ENCODE results near the gene DNMT3A. TPM values are rescaled to one million over a fixed set of nuclear protein-coding genes. Genes with fewer than 3 reads are reported as not detected.

DNMT3A gene
- total RNA-seq, 1 donor from 2014 or later: 80.2 TPM

DNA sequence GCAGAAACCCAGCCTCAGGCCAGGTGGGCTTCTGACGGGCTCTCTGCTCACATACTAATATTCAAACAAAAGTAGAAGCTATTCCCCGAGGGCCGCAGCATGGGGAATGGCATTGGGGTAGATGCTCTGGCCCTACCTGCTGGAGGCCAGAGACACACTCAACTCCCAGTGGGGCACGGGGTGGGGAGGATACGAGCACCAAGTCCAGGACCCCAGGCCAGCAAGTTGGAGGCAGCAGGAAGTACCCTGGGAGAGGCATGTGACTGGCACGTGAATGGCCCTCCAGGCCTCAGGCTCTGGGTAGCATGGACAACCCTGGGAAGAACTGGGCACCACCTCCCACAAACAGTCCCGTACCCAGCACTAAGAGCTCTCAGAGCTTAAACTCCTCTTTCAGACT is 3.8 kb downstream of the DNMT3A start:
- DNase-seq (ENCODE audit: extremely low spot score, unreplicated experiment): no peak
- no peak overlapping the region for H3K4me3 Mint-ChIP-seq (ENCODE audit: unreplicated experiment)
- H3K36me3 Mint-ChIP-seq (ENCODE audit: unreplicated experiment): peaks cover 3% of the 10 kb centered on the region

DNA sequence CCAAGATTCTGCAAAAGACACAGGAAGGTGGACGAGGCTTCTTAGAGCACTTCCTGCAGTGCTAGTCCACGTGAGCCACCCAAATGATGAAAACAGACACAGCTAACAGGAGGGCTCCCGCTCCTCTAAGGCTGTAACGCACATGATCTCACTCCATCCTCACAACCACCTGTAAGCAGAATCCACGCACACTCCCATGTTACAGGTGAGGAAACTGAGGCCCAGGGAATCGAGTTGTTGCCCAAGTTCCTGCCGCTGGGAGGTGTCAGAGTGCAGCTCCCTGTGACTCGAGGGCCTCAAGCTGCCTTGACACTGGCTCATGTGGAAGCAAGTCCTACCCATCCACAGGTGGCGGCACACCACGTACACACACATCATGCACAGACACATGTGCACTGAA is 4.4 kb downstream of the DNMT3A start:
- no peaks in the 10 kb centered on the region for H3K27me3 Mint-ChIP-seq (ENCODE audit: unreplicated experiment)
- no peak for TF ChIP-seq CTCF (IDR thresholded peaks at IDR 0.05)
- no peak for DNase-seq (ENCODE audit: extremely low spot score, unreplicated experiment)
- no peaks in the 10 kb centered on the region for H3K9me3 Mint-ChIP-seq (ENCODE audit: unreplicated experiment)
- H3K4me3 Mint-ChIP-seq (ENCODE audit: unreplicated experiment): no peak overlapping the region
- H3K4me1 Mint-ChIP-seq (ENCODE audit: unreplicated experiment): peaks cover 39% of the 10 kb centered on the region
- H3K36me3 Mint-ChIP-seq (ENCODE audit: unreplicated experiment): peaks cover 3% of the 10 kb centered on the region
- H3K27ac Mint-ChIP-seq (ENCODE audit: unreplicated experiment): no peak overlapping the region

More for the DNA sequence above, 3.8 kb downstream of the DNMT3A start:
- Mint-ChIP-seq H3K9me3 (ENCODE audit: unreplicated experiment) (no peaks in the 10 kb centered on the region), H3K4me1 (ENCODE audit: unreplicated experiment) (peaks cover 37% of the 10 kb centered on the region), H3K27ac (ENCODE audit: unreplicated experiment) (peak overlapping the region; percentile 34), H3K27me3 (ENCODE audit: unreplicated experiment) (no peaks in the 10 kb centered on the region)
- no peak for TF ChIP-seq CTCF (IDR thresholded peaks at IDR 0.05)

DNA sequence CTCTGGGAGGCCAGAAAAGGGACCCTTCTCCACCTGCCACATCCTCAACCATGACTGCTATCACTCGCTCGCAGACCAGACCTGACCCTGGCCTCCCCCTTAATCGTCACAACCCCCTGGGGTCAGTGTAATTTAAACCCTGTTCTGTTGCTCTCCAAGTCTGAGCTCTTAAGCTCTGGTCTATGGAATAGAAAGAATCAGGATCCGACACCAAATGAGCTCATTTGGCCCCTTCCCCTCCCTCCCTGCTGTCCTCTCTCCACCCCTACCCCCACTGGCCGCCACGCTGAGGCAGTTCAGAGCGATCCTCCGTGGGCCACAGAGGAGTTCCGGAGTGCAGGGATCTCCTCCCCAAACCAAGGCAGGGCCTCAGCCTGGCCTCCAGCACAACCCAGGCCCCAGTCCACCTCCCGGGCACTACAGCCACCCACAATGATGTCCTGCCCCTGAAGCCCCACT is 5.3 kb downstream of the DNMT3A start:
- no peaks in the 10 kb centered on the region for H3K27me3 Mint-ChIP-seq (ENCODE audit: unreplicated experiment)
- peaks cover 48% of the 10 kb centered on the region for H3K4me1 Mint-ChIP-seq (ENCODE audit: unreplicated experiment)
- no peaks in the 10 kb centered on the region for H3K9me3 Mint-ChIP-seq (ENCODE audit: unreplicated experiment)
- TF ChIP-seq CTCF (IDR thresholded peaks at IDR 0.05): no peak
- H3K27ac Mint-ChIP-seq (ENCODE audit: unreplicated experiment): no peak overlapping the region
- H3K4me3 Mint-ChIP-seq (ENCODE audit: unreplicated experiment): no peak overlapping the region
- no peak for DNase-seq (ENCODE audit: extremely low spot score, unreplicated experiment)
- peaks cover 3% of the 10 kb centered on the region for H3K36me3 Mint-ChIP-seq (ENCODE audit: unreplicated experiment)

DNA sequence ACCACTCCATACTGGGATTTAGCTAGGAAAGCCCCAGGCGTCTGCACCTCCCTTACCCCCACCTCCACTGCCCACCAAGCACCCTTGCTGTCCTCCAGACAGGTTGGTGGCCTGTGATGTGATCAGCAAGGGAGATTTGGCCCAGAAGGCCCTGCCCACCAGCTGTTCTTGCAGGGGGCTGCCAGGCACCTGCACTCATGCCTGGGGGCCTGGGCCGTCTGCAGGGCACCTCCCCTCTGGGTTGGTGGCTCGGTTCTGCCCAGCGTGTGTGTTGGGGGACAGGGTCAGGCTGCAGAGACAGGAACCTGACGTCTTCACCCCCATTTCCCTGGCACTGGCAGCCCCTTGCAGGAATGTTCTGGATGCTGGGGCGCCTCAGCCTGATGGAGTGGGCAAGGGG is 5.8 kb downstream of the DNMT3A start:
- H3K27me3 Mint-ChIP-seq (ENCODE audit: unreplicated experiment): no peaks in the 10 kb centered on the region
- DNase-seq (ENCODE audit: extremely low spot score, unreplicated experiment): no peak
- H3K4me1 Mint-ChIP-seq (ENCODE audit: unreplicated experiment): peaks cover 50% of the 10 kb centered on the region
- H3K9me3 Mint-ChIP-seq (ENCODE audit: unreplicated experiment): no peaks in the 10 kb centered on the region
- H3K36me3 Mint-ChIP-seq (ENCODE audit: unreplicated experiment): peaks cover 7% of the 10 kb centered on the region
- H3K27ac Mint-ChIP-seq (ENCODE audit: unreplicated experiment): no peak overlapping the region
- H3K4me3 Mint-ChIP-seq (ENCODE audit: unreplicated experiment): no peak overlapping the region
- TF ChIP-seq CTCF (IDR thresholded peaks at IDR 0.05): no peak

- DNase-seq (ENCODE audit: extremely low spot score, unreplicated experiment): no peak
- no peak overlapping the region for H3K4me3 Mint-ChIP-seq (ENCODE audit: unreplicated experiment)
Measured at GRCh38 chr2:25335204-25335603, 6.5 kb downstream of the DNMT3A start.

More at GRCh38 chr2:25335204-25335603, 6.5 kb downstream of the DNMT3A start:
- H3K4me1 Mint-ChIP-seq (ENCODE audit: unreplicated experiment): peaks cover 53% of the 10 kb centered on the region
- H3K27ac Mint-ChIP-seq (ENCODE audit: unreplicated experiment): no peak overlapping the region
- peaks cover 10% of the 10 kb centered on the region for H3K36me3 Mint-ChIP-seq (ENCODE audit: unreplicated experiment)
- H3K9me3 Mint-ChIP-seq (ENCODE audit: unreplicated experiment): no peaks in the 10 kb centered on the region
- no peaks in the 10 kb centered on the region for H3K27me3 Mint-ChIP-seq (ENCODE audit: unreplicated experiment)
- TF ChIP-seq CTCF (IDR thresholded peaks at IDR 0.05): no peak

Data from osteocyte (in vitro differentiated cells).